Ecto neural progenitor cell (in vitro differentiated cells): ENCODE results near the gene GLRA3.

Experiments used
- DNase-seq: peaks from one replicate; pipeline ENCODE4 v3.0.0-alpha.2; 2018; ENCODE audit warnings: low spot score

Gene GLRA3

GRCh38 chr4:174593701-174594100 is 235.3 kb downstream of the GLRA3 start:
- DNase-seq: no peak

- DNase-seq: no peak
Measured at GRCh38 chr4:174592985-174593335, 236.1 kb downstream of the GLRA3 start.

- no peak for DNase-seq
Measured at GRCh38 chr4:174592256-174592984, 236.6 kb downstream of the GLRA3 start.

GRCh38 chr4:174591243-174592021 is 237.6 kb downstream of the GLRA3 start:
- DNase-seq: no peak

GRCh38 chr4:174590336-174590735 is 238.7 kb downstream of the GLRA3 start:
- no peak for DNase-seq
